Measurements from ENCODE around the gene ACMSD. TPM values are rescaled to one million over a fixed set of nuclear protein-coding genes. Genes with fewer than 3 reads are reported as not detected.

Gene ACMSD
- polyA plus RNA-seq, 1 donor from 2014 or later: not detected

- Histone ChIP-seq H3K4me2 (ENCODE audit: low read length) (no peak overlapping the region), H3K27ac (ENCODE audit: low read length) (no peak overlapping the region), H2AFZ (ENCODE audit: low read depth, low read length) (no peak overlapping the region), H3K79me2 (replicated peaks; ENCODE audit: insufficient read depth, low read length) (peaks cover 91% of the 10 kb centered on the region), H3K4me3 (ENCODE audit: low read length) (no peak overlapping the region), H3K9ac (ENCODE audit: low read length) (no peak overlapping the region), H4K20me1 (ENCODE audit: insufficient read depth) (peaks cover 10% of the 10 kb centered on the region), H3F3A (ENCODE audit: insufficient read depth, low read length, poor library complexity, severe bottlenecking) (no peaks in the 10 kb centered on the region), H3K27me3 (ENCODE audit: insufficient read depth, low read depth, low read length) (no peaks in the 10 kb centered on the region), H3K9me2 (ENCODE audit: insufficient read depth, low read length) (no peaks in the 10 kb centered on the region), H3K9me3 (ENCODE audit: low read length) (no peaks in the 10 kb centered on the region), H3K36me3 (ENCODE audit: insufficient read depth, low read length) (no peaks in the 10 kb centered on the region)
- TF ChIP-seq, protein P1, sequence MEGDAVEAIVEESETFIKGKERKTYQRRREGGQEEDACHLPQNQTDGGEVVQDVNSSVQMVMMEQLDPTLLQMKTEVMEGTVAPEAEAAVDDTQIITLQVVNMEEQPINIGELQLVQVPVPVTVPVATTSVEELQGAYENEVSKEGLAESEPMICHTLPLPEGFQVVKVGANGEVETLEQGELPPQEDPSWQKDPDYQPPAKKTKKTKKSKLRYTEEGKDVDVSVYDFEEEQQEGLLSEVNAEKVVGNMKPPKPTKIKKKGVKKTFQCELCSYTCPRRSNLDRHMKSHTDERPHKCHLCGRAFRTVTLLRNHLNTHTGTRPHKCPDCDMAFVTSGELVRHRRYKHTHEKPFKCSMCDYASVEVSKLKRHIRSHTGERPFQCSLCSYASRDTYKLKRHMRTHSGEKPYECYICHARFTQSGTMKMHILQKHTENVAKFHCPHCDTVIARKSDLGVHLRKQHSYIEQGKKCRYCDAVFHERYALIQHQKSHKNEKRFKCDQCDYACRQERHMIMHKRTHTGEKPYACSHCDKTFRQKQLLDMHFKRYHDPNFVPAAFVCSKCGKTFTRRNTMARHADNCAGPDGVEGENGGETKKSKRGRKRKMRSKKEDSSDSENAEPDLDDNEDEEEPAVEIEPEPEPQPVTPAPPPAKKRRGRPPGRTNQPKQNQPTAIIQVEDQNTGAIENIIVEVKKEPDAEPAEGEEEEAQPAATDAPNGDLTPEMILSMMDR (IDR thresholded peaks at IDR 0.05; ENCODE audit: poor library complexity, severe bottlenecking): no peak
- TF ChIP-seq SMC3 (conservative IDR thresholded peaks at IDR 0.05; ENCODE audit: poor library complexity) (no peak), MXI1 (conservative IDR thresholded peaks at IDR 0.05; ENCODE audit: poor library complexity, severe bottlenecking) (no peak), POLR2AphosphoS5 (IDR thresholded peaks at IDR 0.05) (no peak), EZH2 (IDR thresholded peaks at IDR 0.05; ENCODE audit: borderline replicate concordance, insufficient read depth, low read length, poor library complexity, severe bottlenecking) (no peak), EP300 (conservative IDR thresholded peaks at IDR 0.05; ENCODE audit: poor library complexity, severe bottlenecking) (no peak), RAD21 (conservative IDR thresholded peaks at IDR 0.05) (no peak), REST (IDR thresholded peaks at IDR 0.05; ENCODE audit: borderline replicate concordance) (no peak), TAF1 (IDR thresholded peaks at IDR 0.05; ENCODE audit: low read depth) (no peak)
These were observed 95.7 kb downstream of the ACMSD start for GRCh38 chr2:134934150-134934549.

GRCh38 chr2:134934641-134935040 is 96.2 kb downstream of the ACMSD start:
- Histone ChIP-seq H3K79me2 (replicated peaks; ENCODE audit: insufficient read depth, low read length) (peaks cover 87% of the 10 kb centered on the region), H3K9me3 (ENCODE audit: low read length) (no peaks in the 10 kb centered on the region), H3K27ac (ENCODE audit: low read length) (no peak overlapping the region), H3K4me2 (ENCODE audit: low read length) (no peak overlapping the region), H3K36me3 (ENCODE audit: insufficient read depth, low read length) (no peaks in the 10 kb centered on the region), H3K4me3 (ENCODE audit: low read length) (no peak overlapping the region), H3K9me2 (ENCODE audit: insufficient read depth, low read length) (no peaks in the 10 kb centered on the region), H2AFZ (ENCODE audit: low read depth, low read length) (no peak overlapping the region), H4K20me1 (ENCODE audit: insufficient read depth) (peaks cover 10% of the 10 kb centered on the region), H3K27me3 (ENCODE audit: insufficient read depth, low read depth, low read length) (no peaks in the 10 kb centered on the region), H3K9ac (ENCODE audit: low read length) (no peak overlapping the region), H3F3A (ENCODE audit: insufficient read depth, low read length, poor library complexity, severe bottlenecking) (no peaks in the 10 kb centered on the region)
- TF ChIP-seq TAF1 (IDR thresholded peaks at IDR 0.05; ENCODE audit: low read depth): no peak
- no peak for TF ChIP-seq RAD21 (conservative IDR thresholded peaks at IDR 0.05)
- TF ChIP-seq, protein P1 (IDR thresholded peaks at IDR 0.05; ENCODE audit: poor library complexity, severe bottlenecking): no peak
- no peak for TF ChIP-seq EP300 (conservative IDR thresholded peaks at IDR 0.05; ENCODE audit: poor library complexity, severe bottlenecking)
- TF ChIP-seq MXI1 (conservative IDR thresholded peaks at IDR 0.05; ENCODE audit: poor library complexity, severe bottlenecking): no peak
- no peak for TF ChIP-seq EZH2 (IDR thresholded peaks at IDR 0.05; ENCODE audit: borderline replicate concordance, insufficient read depth, low read length, poor library complexity, severe bottlenecking)
- TF ChIP-seq SMC3 (conservative IDR thresholded peaks at IDR 0.05; ENCODE audit: poor library complexity): no peak
- TF ChIP-seq REST (IDR thresholded peaks at IDR 0.05; ENCODE audit: borderline replicate concordance): no peak
- no peak for TF ChIP-seq POLR2AphosphoS5 (IDR thresholded peaks at IDR 0.05)

All from neural cell (in vitro differentiated cells).